Kidney epithelial cell (primary cell): ENCODE results near the gene PCSK5. TPM values are rescaled to one million over a fixed set of nuclear protein-coding genes. Genes with fewer than 3 reads are reported as not detected.
"Not testable (repeated sequence)": the region's sequence is repeated elsewhere in the genome, so short reads cannot be mapped to it uniquely, and the experiment has no call there.

Experiments used
- DNase-seq: peaks from one replicate; pipeline ENCODE4 v3.0.0-alpha.2; 2010; ENCODE audit warnings: low read depth
- H3K27me3 ChIP-seq: 2 replicates; pipeline ENCODE4 v1.6.0; 2011; ENCODE audit warnings: low read length; ENCODE audit not compliant: control insufficient read depth, insufficient read depth
- H3K36me3 ChIP-seq: 2 replicates; pipeline ENCODE4 v1.5.1; 2011; ENCODE audit warnings: low read length; ENCODE audit not compliant: control insufficient read depth, insufficient read depth
- H3K4me3 ChIP-seq: 2 replicates; pipeline ENCODE4 v1.5.1; 2011; ENCODE audit warnings: low read depth, mild to moderate bottlenecking, control low read depth, low read length
- CTCF ChIP-seq: IDR thresholded peaks from 2 replicates; pipeline ENCODE4 v1.5.1; 2011; ENCODE audit warnings: mild to moderate bottlenecking, moderate library complexity, low read length, control low read depth, inconsistent platforms; ENCODE audit not compliant: insufficient read depth, poor library complexity, severe bottlenecking
- total RNA-seq: library from RNA; depleted of rRNA; stranded (reverse); fragments of >200 nt; gene quantifications from 2 replicates; pipeline ENCODE4 v1.2.3, GENCODE V29; 2015

Gene PCSK5
- total RNA-seq, 1 donor from 2014 or later = 3.8 TPM

GRCh38 chr9:76322810-76323209, 432.3 kb downstream of the PCSK5 start:
- DNase-seq = no peak
- H3K36me3 ChIP-seq = no peaks in the 10 kb centered on the region
- H3K4me3 ChIP-seq = no peak overlapping the region
- no peaks in the 10 kb centered on the region for H3K27me3 ChIP-seq
- no peak for TF ChIP-seq CTCF

- no peak for TF ChIP-seq CTCF
- no peak for DNase-seq
- H3K27me3 ChIP-seq = no peaks in the 10 kb centered on the region
Observed at GRCh38 chr9:76323490-76323889, 433.0 kb downstream of the PCSK5 start.

GRCh38 chr9:76324030-76324429, 433.6 kb downstream of the PCSK5 start:
- H3K4me3 ChIP-seq, H3K36me3 ChIP-seq: not testable (repeated sequence)

More at GRCh38 chr9:76323490-76323889, 433.0 kb downstream of the PCSK5 start:
- Histone ChIP-seq H3K36me3 (no peaks in the 10 kb centered on the region), H3K4me3 (no peak overlapping the region)

GRCh38 chr9:76330034-76330433, 439.6 kb downstream of the PCSK5 start:
- TF ChIP-seq CTCF = no peak
- Histone ChIP-seq H3K4me3 (no peak overlapping the region), H3K36me3 (no peaks in the 10 kb centered on the region), H3K27me3 (no peaks in the 10 kb centered on the region)
- no peak for DNase-seq

More at GRCh38 chr9:76324030-76324429, 433.6 kb downstream of the PCSK5 start:
- not testable (repeated sequence) for DNase-seq, H3K27me3 ChIP-seq

- Histone ChIP-seq H3K4me3 (no peak overlapping the region), H3K27me3 (no peaks in the 10 kb centered on the region), H3K36me3 (no peaks in the 10 kb centered on the region)
- no peak for DNase-seq
- TF ChIP-seq CTCF = no peak
Observed at GRCh38 chr9:76333388-76333787, 442.9 kb downstream of the PCSK5 start.

GRCh38 chr9:76333964-76334363, 443.5 kb downstream of the PCSK5 start:
- Histone ChIP-seq H3K36me3 (no peaks in the 10 kb centered on the region), H3K27me3 (no peaks in the 10 kb centered on the region), H3K4me3 (no peak overlapping the region)
- no peak for TF ChIP-seq CTCF
- DNase-seq = no peak
